SU-DHL-6 (cell line): ENCODE results near the gene OAS1.

Source experiments
- EZH2phosphoT487 ChIP-seq: fragments of 200-600 bp; sonication (generic), shearing (Covaris generic); conservative IDR thresholded peaks from 2 replicates; pipeline ENCODE4 v1.6.1; 2018; ENCODE audit warnings: mild to moderate bottlenecking, antibody characterized with exemption, low read length, moderate library complexity, mixed read lengths
- TF ChIP-seq, protein P1 (sequence below): fragments of 200-600 bp; sonication (generic); IDR thresholded peaks from one replicate; pipeline ENCODE4 v1.5.1; 2017; ENCODE audit warnings: antibody characterized with exemption, mild to moderate bottlenecking, low read length, moderate library complexity; ENCODE audit not compliant: insufficient read depth, poor library complexity, severe bottlenecking

GRCh38 chr12:112933129-112933505 is 26.4 kb downstream of the OAS1 start:
- TF ChIP-seq, protein P1, sequence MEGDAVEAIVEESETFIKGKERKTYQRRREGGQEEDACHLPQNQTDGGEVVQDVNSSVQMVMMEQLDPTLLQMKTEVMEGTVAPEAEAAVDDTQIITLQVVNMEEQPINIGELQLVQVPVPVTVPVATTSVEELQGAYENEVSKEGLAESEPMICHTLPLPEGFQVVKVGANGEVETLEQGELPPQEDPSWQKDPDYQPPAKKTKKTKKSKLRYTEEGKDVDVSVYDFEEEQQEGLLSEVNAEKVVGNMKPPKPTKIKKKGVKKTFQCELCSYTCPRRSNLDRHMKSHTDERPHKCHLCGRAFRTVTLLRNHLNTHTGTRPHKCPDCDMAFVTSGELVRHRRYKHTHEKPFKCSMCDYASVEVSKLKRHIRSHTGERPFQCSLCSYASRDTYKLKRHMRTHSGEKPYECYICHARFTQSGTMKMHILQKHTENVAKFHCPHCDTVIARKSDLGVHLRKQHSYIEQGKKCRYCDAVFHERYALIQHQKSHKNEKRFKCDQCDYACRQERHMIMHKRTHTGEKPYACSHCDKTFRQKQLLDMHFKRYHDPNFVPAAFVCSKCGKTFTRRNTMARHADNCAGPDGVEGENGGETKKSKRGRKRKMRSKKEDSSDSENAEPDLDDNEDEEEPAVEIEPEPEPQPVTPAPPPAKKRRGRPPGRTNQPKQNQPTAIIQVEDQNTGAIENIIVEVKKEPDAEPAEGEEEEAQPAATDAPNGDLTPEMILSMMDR: no peak
- TF ChIP-seq EZH2phosphoT487: no peak
